H9 (cell line): ENCODE results near the gene TMEM233. TPM values are rescaled to one million over a fixed set of nuclear protein-coding genes. Genes with fewer than 3 reads are reported as not detected.

Experiments used
- DNase-seq: peaks from one replicate; pipeline ENCODE4 v3.0.0-alpha.2; 2017
- H2AFZ ChIP-seq: one replicate; pipeline ENCODE4 v1.6.1; 2013; ENCODE audit warnings: mild to moderate bottlenecking, low read length, control low read depth, moderate library complexity
- H2AK5ac ChIP-seq: 2 replicates; pipeline ENCODE4 v1.6.1; 2013; ENCODE audit warnings: low read length, control low read depth, mixed read lengths; ENCODE audit not compliant: insufficient read length
- H2BK120ac ChIP-seq: one replicate; pipeline ENCODE4 v1.6.1; 2013; ENCODE audit warnings: low read depth, mild to moderate bottlenecking, low read length, control low read depth, inconsistent platforms; ENCODE audit not compliant: poor library complexity, severe bottlenecking
- H2BK12ac ChIP-seq: 2 replicates; pipeline ENCODE4 v1.6.1; 2013; ENCODE audit warnings: low read length, control low read depth, mixed read lengths, low read depth; ENCODE audit not compliant: insufficient read length
- H2BK15ac ChIP-seq: 2 replicates; pipeline ENCODE4 v1.6.1; 2013; ENCODE audit warnings: low read depth, low read length, control low read depth
- H2BK20ac ChIP-seq: one replicate; pipeline ENCODE4 v1.6.1; 2013; ENCODE audit warnings: low read depth, mild to moderate bottlenecking, low read length, control low read depth, inconsistent platforms; ENCODE audit not compliant: poor library complexity, severe bottlenecking
- H2BK5ac ChIP-seq: 2 replicates; pipeline ENCODE4 v1.6.1; 2013; ENCODE audit warnings: low read length, control low read depth, mixed read lengths; ENCODE audit not compliant: insufficient read length
- H3K14ac ChIP-seq: 2 replicates; pipeline ENCODE4 v1.6.1; 2013; ENCODE audit warnings: low read length, control low read depth; ENCODE audit not compliant: insufficient read depth
- H3K18ac ChIP-seq: 2 replicates; pipeline ENCODE4 v1.6.1; 2013; ENCODE audit warnings: low read depth, mild to moderate bottlenecking, mixed read lengths, low read length, control low read depth; ENCODE audit not compliant: insufficient read length
- H3K23ac ChIP-seq: 2 replicates; pipeline ENCODE4 v1.6.1; 2013; ENCODE audit warnings: low read length, control low read depth, mixed read lengths, low read depth; ENCODE audit not compliant: insufficient read length
- H3K23me2 ChIP-seq: 2 replicates; pipeline ENCODE4 v1.6.1; 2013; ENCODE audit warnings: low read depth, mild to moderate bottlenecking, mixed read lengths, low read length, control low read depth; ENCODE audit not compliant: insufficient read length, poor library complexity, severe bottlenecking
- H3K27ac ChIP-seq: 2 replicates; pipeline ENCODE4 v1.5.1; 2013; ENCODE audit warnings: low read length, control low read depth, mixed read lengths, low read depth; ENCODE audit not compliant: insufficient read length
- H3K27me3 ChIP-seq: 2 replicates; pipeline ENCODE4 v1.6.1; 2013; ENCODE audit warnings: low read length, control low read depth, inconsistent platforms; ENCODE audit not compliant: insufficient read depth
- H3K4ac ChIP-seq: 2 replicates; pipeline ENCODE4 v1.6.1; 2013; ENCODE audit warnings: low read depth, mild to moderate bottlenecking, control low read depth, inconsistent platforms, low read length, moderate library complexity
- H3K4me1 ChIP-seq: 2 replicates; pipeline ENCODE4 v1.6.1; 2013; ENCODE audit warnings: low read length, control low read depth, inconsistent platforms; ENCODE audit not compliant: insufficient read depth
- H3K4me2 ChIP-seq: 2 replicates; pipeline ENCODE4 v1.6.1; 2013; ENCODE audit warnings: low read length, control low read depth, mixed read lengths; ENCODE audit not compliant: insufficient read length, insufficient read depth
- H3K56ac ChIP-seq: 2 replicates; pipeline ENCODE4 v1.6.1; 2013; ENCODE audit warnings: low read depth, mild to moderate bottlenecking, mixed read lengths, low read length, control low read depth; ENCODE audit not compliant: insufficient read length
- H3K79me1 ChIP-seq: 2 replicates; pipeline ENCODE4 v1.6.1; 2013; ENCODE audit warnings: low read depth, mild to moderate bottlenecking, moderate library complexity, low read length, control low read depth, inconsistent platforms; ENCODE audit not compliant: insufficient read depth, poor library complexity, severe bottlenecking
- H3K79me2 ChIP-seq: 2 replicates; pipeline ENCODE4 v1.6.1; 2013; ENCODE audit warnings: low read length, control low read depth, inconsistent platforms; ENCODE audit not compliant: insufficient read depth
- H3K9ac ChIP-seq: 2 replicates; pipeline ENCODE4 v1.6.1; 2013; ENCODE audit warnings: low read length, control low read depth, mixed read lengths; ENCODE audit not compliant: insufficient read length; ENCODE audit errors: extremely low read depth
- H3K9me3 ChIP-seq: one replicate; pipeline ENCODE4 v1.6.1; 2013; ENCODE audit warnings: low read depth, low read length, inconsistent platforms; ENCODE audit not compliant: control insufficient read depth
- H3T11ph ChIP-seq: one replicate; pipeline ENCODE4 v1.6.1; 2013; ENCODE audit warnings: mild to moderate bottlenecking, low read length, control low read depth, inconsistent platforms
- H4K20me1 ChIP-seq: one replicate; pipeline ENCODE4 v1.6.1; 2013; ENCODE audit not compliant: control insufficient read depth, insufficient read length, insufficient read depth
- H4K5ac ChIP-seq: 2 replicates; pipeline ENCODE4 v1.6.1; 2013; ENCODE audit warnings: low read depth, mild to moderate bottlenecking, mixed read lengths, low read length, control low read depth; ENCODE audit not compliant: insufficient read length
- H4K8ac ChIP-seq: replicated peaks from 2 replicates; pipeline ENCODE4 v1.6.1; 2013; ENCODE audit warnings: low read length, control low read depth, mixed read lengths, low read depth; ENCODE audit not compliant: insufficient read length
- H4K91ac ChIP-seq: 2 replicates; pipeline ENCODE4 v1.6.1; 2013; ENCODE audit warnings: low read depth, mild to moderate bottlenecking, moderate library complexity, mixed read lengths, low read length, control low read depth; ENCODE audit not compliant: insufficient read length
- H3K27ac Mint-ChIP-seq, 3 experiments: 2 replicates in 2 of 3; 3 replicates in 1 of 3; pipeline ENCODE4 v1.8.0; 2020 to 2021; ENCODE audit warnings: mixed read lengths in 3 of 3, mild to moderate bottlenecking in 1 of 3, moderate library complexity in 1 of 3
- H3K27me3 Mint-ChIP-seq: 2 replicates; pipeline ENCODE4 v1.8.0; 2021; ENCODE audit warnings: low read depth, mild to moderate bottlenecking, moderate library complexity, mixed read lengths
- H3K36me3 Mint-ChIP-seq, 3 experiments: 2 replicates in 2 of 3; 3 replicates in 1 of 3; pipeline ENCODE4 v1.8.0; 2020 to 2021; ENCODE audit warnings: low read depth in 3 of 3, mixed read lengths in 3 of 3; ENCODE audit not compliant: insufficient read depth in 1 of 3
- H3K4me1 Mint-ChIP-seq, 2 experiments: 2 replicates each; pipeline ENCODE4 v1.8.0; 2020; ENCODE audit warnings: mixed read lengths in 2 of 2
- H3K4me3 Mint-ChIP-seq, 2 experiments: 2 replicates in 1 of 2; 3 replicates in 1 of 2; pipeline ENCODE4 v1.8.0; 2020 to 2021; ENCODE audit warnings: mild to moderate bottlenecking in 2 of 2, mixed read lengths in 2 of 2, moderate library complexity in 1 of 2
- H3K9me3 Mint-ChIP-seq, 2 experiments: 2 replicates in 1 of 2; 3 replicates in 1 of 2; pipeline ENCODE4 v1.8.0; 2020; ENCODE audit warnings: mild to moderate bottlenecking in 2 of 2, mixed read lengths in 2 of 2, moderate library complexity in 1 of 2
- CTCF ChIP-seq: fragments of 200-600 bp; sonication (generic); conservative IDR thresholded peaks from 3 replicates; pipeline ENCODE4 v1.8.0; 2021; ENCODE audit warnings: antibody characterized with exemption, mild to moderate bottlenecking
- WGBS: extraction: QIAGEN DNeasy Blood & Tissue Kit; methylation state at CpG from one replicate; pipeline ENCODE4 v1.1.7; 2013; ENCODE audit warnings: missing lambda C conversion rate, low lambda C conversion rate, mixed read lengths; ENCODE audit not compliant: insufficient read length; ENCODE audit errors: extremely low coverage; 5-methylcytosine and 5-hydroxymethylcytosine counted together
- total RNA-seq: library from RNA; stranded (reverse); gene quantifications from 2 replicates; pipeline ENCODE4 v1.2.1, GENCODE V29; 2021

Gene TMEM233
- total RNA-seq, 1 experiment from 2014 or later = not detected

DNA sequence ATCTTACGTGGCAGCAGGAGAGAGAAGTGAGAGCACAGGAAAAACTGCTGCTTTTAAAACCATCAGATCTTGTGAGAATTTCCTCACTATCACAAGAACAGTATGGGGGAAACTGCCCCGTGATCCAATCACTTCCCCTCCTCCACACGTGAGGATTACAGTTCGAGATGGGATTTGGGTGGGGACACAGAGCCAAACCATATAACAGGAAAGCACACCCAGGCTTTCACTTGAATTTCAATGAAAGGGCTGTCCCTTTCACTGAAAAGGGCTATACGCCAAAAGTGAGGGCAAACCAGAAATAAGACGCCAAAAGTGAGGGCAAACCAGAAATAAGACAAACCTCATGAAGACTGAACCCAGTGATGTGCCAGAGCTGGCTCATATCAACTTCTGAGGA, 22.8 kb upstream of the TMEM233 start:
- H2BK20ac ChIP-seq = no peak overlapping the region
- no peak overlapping the region for H2AK5ac ChIP-seq
- Mint-ChIP-seq H3K9me3 (no peaks in the 10 kb centered on the region), H3K36me3 (no peaks in the 10 kb centered on the region), H3K4me1 (no peaks in the 10 kb centered on the region), H3K27me3 (peaks cover 3% of the 10 kb centered on the region), H3K4me3 (no peak overlapping the region), H3K27ac (no peak overlapping the region)
- WGBS = no CpG with 5 or more reads among the region's 6 CpGs
- H3K23ac ChIP-seq = no peak overlapping the region
- H3K27me3 ChIP-seq = no peaks in the 10 kb centered on the region
- no peak overlapping the region for H3K4ac ChIP-seq
- H3K79me1 ChIP-seq = no peaks in the 10 kb centered on the region
- H4K20me1 ChIP-seq = no peaks in the 10 kb centered on the region
- H2BK5ac ChIP-seq = no peak overlapping the region
- no peak overlapping the region for H4K8ac ChIP-seq
- no peak overlapping the region for H3K56ac ChIP-seq
- no peak overlapping the region for H3T11ph ChIP-seq
- no peaks in the 10 kb centered on the region for H3K23me2 ChIP-seq
- H2AFZ ChIP-seq = no peak overlapping the region
- H3K79me2 ChIP-seq = no peaks in the 10 kb centered on the region
- H3K4me1 ChIP-seq = no peaks in the 10 kb centered on the region
- H3K9ac ChIP-seq = no peak overlapping the region
- no peak overlapping the region for H3K18ac ChIP-seq
- no peak overlapping the region for H3K4me2 ChIP-seq
- DNase-seq = no peak
- H4K5ac ChIP-seq = no peak overlapping the region
- H2BK120ac ChIP-seq = no peak overlapping the region
- H3K14ac ChIP-seq = no peak overlapping the region
- TF ChIP-seq CTCF = no peak
- H2BK12ac ChIP-seq = no peak overlapping the region
- H2BK15ac ChIP-seq = no peak overlapping the region
- no peaks in the 10 kb centered on the region for H3K9me3 ChIP-seq
- no peak overlapping the region for H4K91ac ChIP-seq
- H3K27ac ChIP-seq = no peak overlapping the region
